8988T (cell line): ENCODE results near the gene LPIN1.

Experiments
- DNase-seq: peaks from one replicate; pipeline ENCODE4 v3.0.0; 2011

LPIN1 gene

GRCh38 chr2:11871421-11871820, 125.0 kb downstream of the LPIN1 start:
- DNase-seq, result no peak

GRCh38 chr2:11872247-11872947, 126.0 kb downstream of the LPIN1 start:
- no peak for DNase-seq

GRCh38 chr2:11872948-11873269, 126.5 kb downstream of the LPIN1 start:
- DNase-seq, result no peak

- DNase-seq, result no peak
Observed at GRCh38 chr2:11873356-11874154, 127.1 kb downstream of the LPIN1 start.

- DNase-seq, result no peak
Observed at GRCh38 chr2:11874861-11875260, 128.4 kb downstream of the LPIN1 start.

GRCh38 chr2:11875481-11875880, 129.0 kb downstream of the LPIN1 start:
- no peak for DNase-seq

GRCh38 chr2:11876436-11876835, 130.0 kb downstream of the LPIN1 start:
- no peak for DNase-seq

GRCh38 chr2:11876889-11877288, 130.5 kb downstream of the LPIN1 start:
- DNase-seq, result no peak
